ENCODE measurements around the gene BBS1.

GRCh38 chr11:66559142-66559865 is 48.9 kb downstream of the BBS1 start:
- TF ChIP-seq CTCF (IDR thresholded peaks at IDR 0.05; ENCODE audit: low read depth, low read length, poor library complexity, severe bottlenecking) = no peak
- TF ChIP-seq EZH2phosphoT487 (IDR thresholded peaks at IDR 0.05; ENCODE audit: borderline replicate concordance, low read length) = no peak
